IMR-90 (cell line): Measurements from ENCODE around the gene LAMA2. TPM values are rescaled to one million over a fixed set of nuclear protein-coding genes. Genes with fewer than 3 reads are reported as not detected.

Experiments
- ATAC-seq: fragments of 200-7000 bp; cut with Tn5 transposase; 2 replicates; pipeline ENCODE4 v1.9.1; 2020; ENCODE audit warnings: low read depth, mild to moderate bottlenecking, moderate library complexity
- BruUV-seq: library from RNA; stranded (reverse); fragments of 400-500 nt; replicated peaks from 2 replicates; lab custom pipeline; 2021; lab: Mats Ljungman, UMichigan
- CTCF ChIA-PET: fragments of 300-600 bp; formaldehyde crosslinking; extraction: SDS; loops from one replicate; lab custom pipeline; 2021; ENCODE audit warnings: antibody characterized with exemption; lab: Yijun Ruan, JAX
- POLR2A ChIA-PET: fragments of 300-600 bp; sonication (Branson Sonifier 250); formaldehyde crosslinking; loops from one replicate; lab custom pipeline; 2022; ENCODE audit warnings: antibody characterized with exemption; ENCODE audit not compliant: unreplicated experiment; lab: Charles Lee
- DNase-seq: peaks from one replicate; pipeline ENCODE4 v3.0.0; 2013
- H2AFZ ChIP-seq: replicated peaks from 2 replicates; pipeline ENCODE3; 2013; ENCODE audit warnings: low read length, mild to moderate bottlenecking; ENCODE audit not compliant: poor library complexity
- H2AK5ac ChIP-seq: 2 replicates; pipeline ENCODE4 v1.6.1; 2013; ENCODE audit warnings: low read depth, low read length, inconsistent platforms
- H2AK9ac ChIP-seq: replicated peaks from 2 replicates; pipeline ENCODE3; 2013; ENCODE audit warnings: mild to moderate bottlenecking, low read depth, low read length, moderate library complexity; ENCODE audit not compliant: poor library complexity
- H2BK120ac ChIP-seq: 2 replicates; pipeline ENCODE4 v1.6.1; 2013; ENCODE audit warnings: low read depth, low read length, inconsistent platforms
- H2BK15ac ChIP-seq: 3 replicates; pipeline ENCODE4 v1.6.1; 2013; ENCODE audit warnings: low read depth, low read length, inconsistent platforms
- H2BK20ac ChIP-seq: 2 replicates; pipeline ENCODE4 v1.6.1; 2013; ENCODE audit warnings: low read depth, mild to moderate bottlenecking, inconsistent platforms, low read length, moderate library complexity
- H2BK5ac ChIP-seq: 2 replicates; pipeline ENCODE4 v1.6.1; 2013; ENCODE audit warnings: mild to moderate bottlenecking, low read depth, low read length, inconsistent platforms; ENCODE audit not compliant: poor library complexity, severe bottlenecking
- H3K14ac ChIP-seq: replicated peaks from 2 replicates; pipeline ENCODE4 v1.6.1; 2013; ENCODE audit warnings: low read depth, low read length, inconsistent platforms
- H3K18ac ChIP-seq: 2 replicates; pipeline ENCODE4 v1.6.1; 2013; ENCODE audit warnings: low read depth, low read length, control low read depth
- H3K23ac ChIP-seq: 2 replicates; pipeline ENCODE4 v1.6.1; 2013; ENCODE audit warnings: low read depth, low read length, inconsistent platforms
- H3K27ac ChIP-seq: 2 replicates; pipeline ENCODE4 v1.5.1; 2013; ENCODE audit warnings: mild to moderate bottlenecking, control low read depth, low read length; ENCODE audit not compliant: insufficient read depth
- H3K27me3 ChIP-seq: 2 replicates; pipeline ENCODE4 v1.6.1; 2013; ENCODE audit warnings: low read length; ENCODE audit not compliant: control insufficient read depth, insufficient read depth
- H3K36me3 ChIP-seq: 2 replicates; pipeline ENCODE4 v1.6.1; 2013; ENCODE audit warnings: low read length, mixed read lengths; ENCODE audit not compliant: control insufficient read depth, insufficient read depth
- H3K4ac ChIP-seq: 2 replicates; pipeline ENCODE4 v1.6.1; 2013; ENCODE audit warnings: low read depth, low read length, inconsistent platforms
- H3K4me1 ChIP-seq: 2 replicates; pipeline ENCODE4 v1.6.1; 2013; ENCODE audit warnings: low read length, mixed read lengths; ENCODE audit not compliant: control insufficient read depth, insufficient read depth
- H3K4me2 ChIP-seq: 2 replicates; pipeline ENCODE4 v1.6.1; 2013; ENCODE audit warnings: low read depth, mild to moderate bottlenecking, control low read depth, low read length, moderate library complexity
- H3K4me3 ChIP-seq: 2 replicates; pipeline ENCODE4 v1.5.1; 2013; ENCODE audit warnings: low read depth, mild to moderate bottlenecking, control low read depth, low read length, moderate library complexity; ENCODE audit not compliant: insufficient read depth
- H3K56ac ChIP-seq: 2 replicates; pipeline ENCODE4 v1.6.1; 2013; ENCODE audit warnings: low read length, inconsistent platforms; ENCODE audit not compliant: insufficient read depth; ENCODE audit errors: extremely low read depth
- H3K79me1 ChIP-seq, 2 experiments: 2 replicates each; pipeline ENCODE4 v1.6.1; 2013; ENCODE audit warnings: low read length in 2 of 2, inconsistent platforms in 1 of 2, low read depth in 1 of 2
- H3K9ac ChIP-seq: 2 replicates; pipeline ENCODE4 v1.6.1; 2013; ENCODE audit warnings: low read depth, low read length, control low read depth
- H3K9me1 ChIP-seq: 2 replicates; pipeline ENCODE4 v1.6.1; 2013; ENCODE audit warnings: low read length, inconsistent platforms; ENCODE audit not compliant: insufficient read depth
- H3K9me3 ChIP-seq: 2 replicates; pipeline ENCODE4 v1.6.1; 2013; ENCODE audit warnings: low read length; ENCODE audit not compliant: control insufficient read depth, insufficient read depth
- H4K20me1 ChIP-seq: 2 replicates; pipeline ENCODE4 v1.6.1; 2013; ENCODE audit warnings: low read length, inconsistent platforms; ENCODE audit not compliant: insufficient read depth
- H4K5ac ChIP-seq: 2 replicates; pipeline ENCODE4 v1.6.1; 2013; ENCODE audit warnings: mild to moderate bottlenecking, low read depth, low read length, control low read depth
- H4K8ac ChIP-seq, 2 experiments: 2 replicates each; pipeline ENCODE4 v1.6.1; 2013; ENCODE audit warnings: low read depth in 2 of 2, low read length in 2 of 2, control low read depth in 1 of 2, inconsistent platforms in 1 of 2
- H4K91ac ChIP-seq: 2 replicates; pipeline ENCODE4 v1.6.1; 2013; ENCODE audit warnings: low read depth, low read length, inconsistent platforms; ENCODE audit not compliant: insufficient read depth
- BHLHE40 ChIP-seq: fragments of 150-350 bp; IDR thresholded peaks from 2 replicates; pipeline ENCODE4 v1.6.1; 2016; ENCODE audit warnings: mild to moderate bottlenecking, low read depth, low read length
- CEBPB ChIP-seq: IDR thresholded peaks from 2 replicates; pipeline ENCODE4 v1.6.1; 2012; ENCODE audit warnings: low read depth, low read length, improper control_type of control experiment
- CHD1 ChIP-seq: IDR thresholded peaks from 2 replicates; pipeline ENCODE4 v1.6.1; 2012; ENCODE audit warnings: low read depth, low read length, improper control_type of control experiment
- FOS ChIP-seq: fragments of 150-350 bp; IDR thresholded peaks from 2 replicates; pipeline ENCODE4 v1.6.1; 2016; ENCODE audit warnings: low read depth, low read length
- MAFK ChIP-seq: IDR thresholded peaks from 2 replicates; pipeline ENCODE4 v1.6.1; 2012; ENCODE audit warnings: low read depth, low read length, improper control_type of control experiment
- MAZ ChIP-seq: IDR thresholded peaks from 2 replicates; pipeline ENCODE4 v1.6.1; 2012; ENCODE audit warnings: low read depth, mild to moderate bottlenecking, low read length, improper control_type of control experiment, moderate library complexity, borderline replicate concordance
- MXI1 ChIP-seq: IDR thresholded peaks from 2 replicates; pipeline ENCODE4 v1.6.1; 2012; ENCODE audit warnings: low read depth, mild to moderate bottlenecking, low read length, moderate library complexity, borderline replicate concordance
- NFE2L2 ChIP-seq: fragments of 150-350 bp; IDR thresholded peaks from 2 replicates; pipeline ENCODE4 v1.6.1; 2016; ENCODE audit warnings: low read depth, mild to moderate bottlenecking, low read length
- POLR2A ChIP-seq: IDR thresholded peaks from 2 replicates; pipeline ENCODE4 v1.6.1; 2012; ENCODE audit warnings: mild to moderate bottlenecking, low read depth, low read length
- RAD21 ChIP-seq: IDR thresholded peaks from 2 replicates; pipeline ENCODE4 v1.6.1; 2012; ENCODE audit warnings: low read length, improper control_type of control experiment
- RCOR1 ChIP-seq: IDR thresholded peaks from 2 replicates; pipeline ENCODE4 v1.6.1; 2012; ENCODE audit warnings: mild to moderate bottlenecking, low read length, improper control_type of control experiment; ENCODE audit not compliant: insufficient replicate concordance
- RFX5 ChIP-seq: IDR thresholded peaks from 2 replicates; pipeline ENCODE4 v1.8.0; 2012; ENCODE audit warnings: low read depth, mild to moderate bottlenecking, low read length, moderate library complexity
- SMC3 ChIP-seq: fragments of 150-350 bp; IDR thresholded peaks from 2 replicates; pipeline ENCODE4 v1.6.1; 2016; ENCODE audit warnings: low read depth, mild to moderate bottlenecking, antibody characterized with exemption, low read length, moderate library complexity
- WGBS, 2 experiments: methylation state at CpG; one replicate each; pipeline versions ENCODE4 v1.1.5 to v1.1.7; 2013; ENCODE audit warnings: missing lambda C conversion rate in 2 of 2; ENCODE audit not compliant: insufficient read length in 1 of 2; ENCODE audit errors: extremely low coverage in 2 of 2; 5-methylcytosine and 5-hydroxymethylcytosine counted together
- dilution Hi-C: fragments of 300-500 bp; cut with HindIII; formaldehyde crosslinking; loops from one replicate; pipeline ENCODE4 v1.14.3; 2018; ENCODE audit warnings: low sequenced_read_pairs; ENCODE audit not compliant: unreplicated experiment
- in situ Hi-C: fragments of 300-500 bp; cut with MboI; formaldehyde crosslinking; loops from 3 replicates; pipeline ENCODE4 v1.14.3; 2019; ENCODE audit warnings: low sequenced_read_pairs, inconsistent platforms, mixed read lengths
- intact Hi-C: fragments of 100-400 bp; cut with micrococcal nuclease; formaldehyde crosslinking; loops from 2 replicates; pipeline ENCODE4 v1.10.0; 2022
- polyA plus RNA-seq, 3 experiments: library from polyadenylated mRNA; depleted of rRNA; stranded (reverse); fragments of >200 nt; gene quantifications; 2 replicates each; pipeline ENCODE4 v1.2.3, GENCODE V29; 2012; ENCODE audit warnings: low replicate concordance in 1 of 3
- total RNA-seq: library from RNA; depleted of rRNA; stranded (reverse); fragments of >200 nt; gene quantifications from 2 replicates; pipeline ENCODE4 v1.2.3, GENCODE V29; 2012
- TF ChIP-seq, protein P1 (sequence below): conservative IDR thresholded peaks from 2 replicates; pipeline ENCODE4 v1.5.1; 2012; ENCODE audit warnings: mild to moderate bottlenecking, low read depth, low read length, improper control_type of control experiment
- TF ChIP-seq, protein P2 (sequence below): fragments of 150-350 bp; IDR thresholded peaks from 2 replicates; pipeline ENCODE4 v1.6.1; 2016; ENCODE audit warnings: low read depth, mild to moderate bottlenecking, low read length, moderate library complexity, borderline replicate concordance
- TF ChIP-seq, protein P3 (sequence below): fragments of 150-350 bp; IDR thresholded peaks from 2 replicates; pipeline ENCODE4 v1.6.1; 2017; ENCODE audit warnings: mild to moderate bottlenecking, antibody characterized with exemption, low read length, low read depth

The LAMA2 gene
- total and polyA plus RNA-seq, 2 of the 4 experiments (the other 2 are of a cell fraction) = 9.9 to 13.3 TPM

DNA sequence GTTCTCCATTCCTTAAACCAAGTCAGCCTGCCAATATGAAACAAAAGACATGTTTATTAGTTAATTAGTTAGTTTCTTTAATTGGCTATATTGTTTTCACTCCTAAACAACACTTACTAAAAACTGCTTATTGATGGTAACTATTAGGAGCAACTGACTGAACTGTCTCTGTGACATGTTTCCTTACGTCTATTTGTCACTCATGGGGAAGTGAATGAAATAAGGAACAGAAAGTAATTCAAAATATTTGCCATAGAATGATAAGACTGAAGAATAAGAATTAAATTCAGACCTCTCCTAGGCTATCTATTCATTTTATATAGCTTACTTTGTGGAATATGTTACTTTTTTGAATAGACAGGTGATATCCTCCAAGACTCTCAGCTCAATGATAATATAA lies 217.2 kb downstream of the LAMA2 start:
- Histone ChIP-seq H2AK5ac (no peak overlapping the region), H3K18ac (no peak overlapping the region), H4K91ac (no peak overlapping the region), H3K27ac (no peak overlapping the region), H2BK20ac (no peak overlapping the region), H3K79me1 (no peaks in the 10 kb centered on the region), H3K14ac (no peak overlapping the region), H3K4me1 (peaks cover 5% of the 10 kb centered on the region; the same call in 1 of the 2 replicates), H3K9me3 (no peaks in the 10 kb centered on the region), H3K4me3 (no peak overlapping the region), H3K4me2 (no peak overlapping the region), H2BK15ac (no peak overlapping the region), H4K20me1 (no peaks in the 10 kb centered on the region), H4K8ac (no peak overlapping the region), H2AK9ac (no peak overlapping the region), H4K5ac (no peak overlapping the region), H3K9me1 (peaks cover 5% of the 10 kb centered on the region), H3K23ac (no peak overlapping the region), H3K36me3 (no peaks in the 10 kb centered on the region), H3K4ac (no peak overlapping the region), H2BK120ac (no peak overlapping the region), H3K9ac (no peak overlapping the region), H2AFZ (no peak overlapping the region), H3K27me3 (no peaks in the 10 kb centered on the region), H3K56ac (no peak overlapping the region), H2BK5ac (no peak overlapping the region)
- CTCF ChIA-PET = interaction anchor here (1.0 kb wide), 1 partner anchor 15 kb away, joined by 3 read pairs; no protein-coding TSS in a partner anchor
- WGBS, 2 experiments = no CpG with 5 or more reads among the region's 1 CpG
- no peak for DNase-seq
- POLR2A ChIA-PET = no interaction called here
- no TSS peak for BruUV-seq
- in situ Hi-C loops = no loop called here
- no peak for ATAC-seq
- intact Hi-C loops = no loop called here
- TF ChIP-seq, protein P1, sequence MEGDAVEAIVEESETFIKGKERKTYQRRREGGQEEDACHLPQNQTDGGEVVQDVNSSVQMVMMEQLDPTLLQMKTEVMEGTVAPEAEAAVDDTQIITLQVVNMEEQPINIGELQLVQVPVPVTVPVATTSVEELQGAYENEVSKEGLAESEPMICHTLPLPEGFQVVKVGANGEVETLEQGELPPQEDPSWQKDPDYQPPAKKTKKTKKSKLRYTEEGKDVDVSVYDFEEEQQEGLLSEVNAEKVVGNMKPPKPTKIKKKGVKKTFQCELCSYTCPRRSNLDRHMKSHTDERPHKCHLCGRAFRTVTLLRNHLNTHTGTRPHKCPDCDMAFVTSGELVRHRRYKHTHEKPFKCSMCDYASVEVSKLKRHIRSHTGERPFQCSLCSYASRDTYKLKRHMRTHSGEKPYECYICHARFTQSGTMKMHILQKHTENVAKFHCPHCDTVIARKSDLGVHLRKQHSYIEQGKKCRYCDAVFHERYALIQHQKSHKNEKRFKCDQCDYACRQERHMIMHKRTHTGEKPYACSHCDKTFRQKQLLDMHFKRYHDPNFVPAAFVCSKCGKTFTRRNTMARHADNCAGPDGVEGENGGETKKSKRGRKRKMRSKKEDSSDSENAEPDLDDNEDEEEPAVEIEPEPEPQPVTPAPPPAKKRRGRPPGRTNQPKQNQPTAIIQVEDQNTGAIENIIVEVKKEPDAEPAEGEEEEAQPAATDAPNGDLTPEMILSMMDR = no peak
- no peak for TF ChIP-seq MAFK
- TF ChIP-seq CEBPB = no peak
- TF ChIP-seq RAD21 = no peak
- TF ChIP-seq RFX5 = no peak
- no peak for TF ChIP-seq FOS
- no peak for TF ChIP-seq SMC3
- TF ChIP-seq BHLHE40 = no peak
- TF ChIP-seq MAZ = no peak
- TF ChIP-seq, protein P2, sequence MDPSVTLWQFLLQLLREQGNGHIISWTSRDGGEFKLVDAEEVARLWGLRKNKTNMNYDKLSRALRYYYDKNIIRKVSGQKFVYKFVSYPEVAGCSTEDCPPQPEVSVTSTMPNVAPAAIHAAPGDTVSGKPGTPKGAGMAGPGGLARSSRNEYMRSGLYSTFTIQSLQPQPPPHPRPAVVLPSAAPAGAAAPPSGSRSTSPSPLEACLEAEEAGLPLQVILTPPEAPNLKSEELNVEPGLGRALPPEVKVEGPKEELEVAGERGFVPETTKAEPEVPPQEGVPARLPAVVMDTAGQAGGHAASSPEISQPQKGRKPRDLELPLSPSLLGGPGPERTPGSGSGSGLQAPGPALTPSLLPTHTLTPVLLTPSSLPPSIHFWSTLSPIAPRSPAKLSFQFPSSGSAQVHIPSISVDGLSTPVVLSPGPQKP = no peak
- TF ChIP-seq RCOR1 = no peak
- TF ChIP-seq CHD1 = no peak
- TF ChIP-seq, protein P3, sequence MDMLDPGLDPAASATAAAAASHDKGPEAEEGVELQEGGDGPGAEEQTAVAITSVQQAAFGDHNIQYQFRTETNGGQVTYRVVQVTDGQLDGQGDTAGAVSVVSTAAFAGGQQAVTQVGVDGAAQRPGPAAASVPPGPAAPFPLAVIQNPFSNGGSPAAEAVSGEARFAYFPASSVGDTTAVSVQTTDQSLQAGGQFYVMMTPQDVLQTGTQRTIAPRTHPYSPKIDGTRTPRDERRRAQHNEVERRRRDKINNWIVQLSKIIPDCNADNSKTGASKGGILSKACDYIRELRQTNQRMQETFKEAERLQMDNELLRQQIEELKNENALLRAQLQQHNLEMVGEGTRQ = no peak
- no peak for TF ChIP-seq NFE2L2
- TF ChIP-seq POLR2A = no peak
- no peak for TF ChIP-seq MXI1
- dilution Hi-C loops = no loop called here
